ENCODE results near the gene GALNT1. TPM values are rescaled to one million over a fixed set of nuclear protein-coding genes. Genes with fewer than 3 reads are reported as not detected.

GALNT1 gene
- total RNA-seq, 1 experiment from 2014 or later = 77.9 TPM

- Histone ChIP-seq H3K4ac (ENCODE audit: low read depth, low read length) (no peak overlapping the region), H3K9me3 (ENCODE audit: control insufficient read depth, low read depth, low read length) (no peaks in the 10 kb centered on the region), H2BK5ac (ENCODE audit: insufficient read length, low read length) (no peak overlapping the region), H2BK15ac (ENCODE audit: low read depth, low read length) (no peak overlapping the region), H3K27me3 (ENCODE audit: insufficient read depth, low read length) (no peaks in the 10 kb centered on the region), H3T11ph (ENCODE audit: low read length) (no peak overlapping the region), H3K79me1 (ENCODE audit: insufficient read depth, low read depth, low read length, poor library complexity, severe bottlenecking) (no peaks in the 10 kb centered on the region), H2AK5ac (ENCODE audit: insufficient read length, low read length) (no peak overlapping the region), H3K4me2 (ENCODE audit: insufficient read depth, insufficient read length, low read length) (no peak overlapping the region), H4K5ac (ENCODE audit: insufficient read length, low read depth, low read length) (no peak overlapping the region), H3K79me2 (ENCODE audit: insufficient read depth, low read length) (peaks cover 32% of the 10 kb centered on the region; the same call in 1 of the 2 replicates), H3K14ac (ENCODE audit: insufficient read depth, low read length) (no peak overlapping the region), H3K56ac (ENCODE audit: insufficient read length, low read depth, low read length) (no peak overlapping the region), H2AFZ (ENCODE audit: low read length) (no peak overlapping the region), H3K23me2 (ENCODE audit: insufficient read length, low read depth, low read length, poor library complexity, severe bottlenecking) (no peaks in the 10 kb centered on the region), H3K23ac (ENCODE audit: insufficient read length, low read depth, low read length) (no peak overlapping the region), H3K4me1 (ENCODE audit: insufficient read depth, low read length) (0 out of 2 replicates have a peak, but pooled peaks cover 2% of the 10 kb centered on the region), H4K8ac (replicated peaks; ENCODE audit: insufficient read length, low read depth, low read length) (no peak overlapping the region), H3K18ac (ENCODE audit: insufficient read length, low read depth, low read length) (no peak overlapping the region), H3K27ac (ENCODE audit: insufficient read length, low read depth, low read length) (no peak overlapping the region), H4K91ac (ENCODE audit: insufficient read length, low read depth, low read length) (no peak overlapping the region), H2BK120ac (ENCODE audit: low read depth, low read length, poor library complexity, severe bottlenecking) (no peak overlapping the region), H3K9ac (ENCODE audit: extremely low read depth, insufficient read length, low read length) (no peak overlapping the region), H2BK20ac (ENCODE audit: low read depth, low read length, poor library complexity, severe bottlenecking) (no peak overlapping the region), H4K20me1 (ENCODE audit: control insufficient read depth, insufficient read depth, insufficient read length) (no peaks in the 10 kb centered on the region), H2BK12ac (ENCODE audit: insufficient read length, low read depth, low read length) (no peak overlapping the region)
- H3K36me3 Mint-ChIP-seq (ENCODE audit: insufficient read depth in 1 of 3, low read depth in 3 of 3) = peaks cover 3 to 6% (median 6%) of the 10 kb centered on the region in 3 experiments
- DNase-seq = no peak
- peaks cover 3 to 4% of the 10 kb centered on the region in 2 experiments for H3K9me3 Mint-ChIP-seq
- WGBS (ENCODE audit: extremely low coverage, insufficient read length, low lambda C conversion rate) = no CpG with 5 or more reads among the region's 4 CpGs
- H3K27ac Mint-ChIP-seq = no peak overlapping the region; a peak in 2 of 7 replicates
- no peak overlapping the region for H3K4me3 Mint-ChIP-seq
- H3K4me1 Mint-ChIP-seq = peaks cover 20 to 24% of the 10 kb centered on the region in 2 experiments
- H3K27me3 Mint-ChIP-seq (ENCODE audit: low read depth) = no peaks in the 10 kb centered on the region
- TF ChIP-seq, protein P1, sequence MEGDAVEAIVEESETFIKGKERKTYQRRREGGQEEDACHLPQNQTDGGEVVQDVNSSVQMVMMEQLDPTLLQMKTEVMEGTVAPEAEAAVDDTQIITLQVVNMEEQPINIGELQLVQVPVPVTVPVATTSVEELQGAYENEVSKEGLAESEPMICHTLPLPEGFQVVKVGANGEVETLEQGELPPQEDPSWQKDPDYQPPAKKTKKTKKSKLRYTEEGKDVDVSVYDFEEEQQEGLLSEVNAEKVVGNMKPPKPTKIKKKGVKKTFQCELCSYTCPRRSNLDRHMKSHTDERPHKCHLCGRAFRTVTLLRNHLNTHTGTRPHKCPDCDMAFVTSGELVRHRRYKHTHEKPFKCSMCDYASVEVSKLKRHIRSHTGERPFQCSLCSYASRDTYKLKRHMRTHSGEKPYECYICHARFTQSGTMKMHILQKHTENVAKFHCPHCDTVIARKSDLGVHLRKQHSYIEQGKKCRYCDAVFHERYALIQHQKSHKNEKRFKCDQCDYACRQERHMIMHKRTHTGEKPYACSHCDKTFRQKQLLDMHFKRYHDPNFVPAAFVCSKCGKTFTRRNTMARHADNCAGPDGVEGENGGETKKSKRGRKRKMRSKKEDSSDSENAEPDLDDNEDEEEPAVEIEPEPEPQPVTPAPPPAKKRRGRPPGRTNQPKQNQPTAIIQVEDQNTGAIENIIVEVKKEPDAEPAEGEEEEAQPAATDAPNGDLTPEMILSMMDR (conservative IDR thresholded peaks at IDR 0.05) = no peak
Observed at GRCh38 chr18:35593859-35594258, 12.3 kb downstream of the GALNT1 start.
